ENCODE data around the gene PLPPR5. TPM values are rescaled to one million over a fixed set of nuclear protein-coding genes. Genes with fewer than 3 reads are reported as not detected.

Gene PLPPR5
- polyA plus RNA-seq, 2 of the 4 experiments (the other 2 are of a cell fraction), result not detected

GRCh38 chr1:98919211-98919610, 85.5 kb downstream of the PLPPR5 start:
- Histone ChIP-seq H3K4me1 (no peaks in the 10 kb centered on the region), H3K9me3 (no peaks in the 10 kb centered on the region), H3K4me3 (no peak overlapping the region), H3K27ac (no peak overlapping the region), H3K4me2 (no peak overlapping the region)
- ChIA-PET POLR2A (no interaction called here), CTCF (no interaction called here)
- ATAC-seq (no peak), DNase-seq (ENCODE audit: low read depth in 1 of 2, low spot score in 1 of 2) (no peak), FAIRE-seq (no peak)
- 0% methylated on average over 1 of the region's 1 CpG for WGBS (ENCODE audit: missing lambda C conversion rate)
- TF ChIP-seq RFX5 (IDR thresholded peaks at IDR 0.05), result no peak
- TF ChIP-seq ZFP36 (IDR thresholded peaks at IDR 0.05; ENCODE audit: borderline replicate concordance, partially characterized antibody), result no peak
- TF ChIP-seq TFCP2L1 (CRISPR knock-in tag; IDR thresholded peaks at IDR 0.05), result no peak
- TF ChIP-seq POLR2AphosphoS2 (conservative IDR thresholded peaks at IDR 0.05; ENCODE audit: low read length), result no peak
- no peak for TF ChIP-seq FOSL2 (IDR thresholded peaks at IDR 0.05)
- no peak for TF ChIP-seq FOSL2 (CRISPR knock-in tag; IDR thresholded peaks at IDR 0.05)
- TF ChIP-seq BCL3 (IDR thresholded peaks at IDR 0.05), result no peak
- TF ChIP-seq RNF2 (IDR thresholded peaks at IDR 0.05; ENCODE audit: borderline replicate concordance, low read depth), result no peak
- no peak for TF ChIP-seq CBX2 (IDR thresholded peaks at IDR 0.05; ENCODE audit: borderline replicate concordance, low read depth)
- TF ChIP-seq NPAS2 (CRISPR knock-in tag; IDR thresholded peaks at IDR 0.05; ENCODE audit: borderline replicate concordance), result no peak
- no peak for TF ChIP-seq POLR2A (IDR thresholded peaks at IDR 0.05; ENCODE audit: low read length)
- TF ChIP-seq SMC3 (IDR thresholded peaks at IDR 0.05), result no peak
- no peak for TF ChIP-seq SREBF2 (IDR thresholded peaks at IDR 0.05)
- TF ChIP-seq ZC3H11A (IDR thresholded peaks at IDR 0.05), result no peak
- no peak for TF ChIP-seq E2F6 (IDR thresholded peaks at IDR 0.05; ENCODE audit: borderline replicate concordance, low read depth)
- TF ChIP-seq PHF8 (IDR thresholded peaks at IDR 0.05; ENCODE audit: borderline replicate concordance, low read depth), result no peak

DNA sequence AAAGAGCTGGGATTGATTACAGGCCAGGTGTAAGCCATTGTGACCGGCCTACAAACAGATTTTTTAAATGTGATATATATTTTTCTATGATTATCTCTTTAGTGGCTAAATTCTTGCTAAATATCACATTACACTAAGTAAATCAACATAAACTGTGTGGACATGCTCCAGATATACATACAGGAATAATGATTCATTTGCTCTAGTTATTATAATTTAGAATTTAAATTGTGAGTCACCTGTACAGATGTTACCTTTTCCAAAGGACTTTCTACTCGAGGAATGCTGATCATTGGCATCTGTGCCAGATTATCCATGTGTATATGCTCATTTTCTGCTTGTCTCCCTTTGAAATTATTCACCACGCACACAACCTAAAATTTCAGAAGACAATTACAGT, 90.1 kb downstream of the PLPPR5 start:
- Histone ChIP-seq H3K4me1 (no peaks in the 10 kb centered on the region), H3K4me2 (no peak overlapping the region), H3K4me3 (no peak overlapping the region), H3K27ac (no peak overlapping the region), H3K9me3 (no peaks in the 10 kb centered on the region)
- TF ChIP-seq HOXB13 (CRISPR knock-in tag; IDR thresholded peaks at IDR 0.05; ENCODE audit: low read depth) (no peak), TP53 (CRISPR knock-in tag; IDR thresholded peaks at IDR 0.05) (no peak), JUNB (IDR thresholded peaks at IDR 0.05) (no peak), CHD2 (IDR thresholded peaks at IDR 0.05; ENCODE audit: low read length, partially characterized antibody) (no peak), HOXA7 (CRISPR knock-in tag; IDR thresholded peaks at IDR 0.05) (no peak), FOSB (CRISPR knock-in tag; IDR thresholded peaks at IDR 0.05) (no peak), MYC (IDR thresholded peaks at IDR 0.05; ENCODE audit: borderline replicate concordance, low read length) (no peak), KDM1A (IDR thresholded peaks at IDR 0.05; ENCODE audit: low read depth) (no peak), MAZ (IDR thresholded peaks at IDR 0.05; ENCODE audit: borderline replicate concordance, low read depth, low read length) (no peak), ATOH8 (CRISPR knock-in tag; IDR thresholded peaks at IDR 0.05; ENCODE audit: low read depth) (no peak), RAD21 (conservative IDR thresholded peaks at IDR 0.05 in 1 of 2, IDR thresholded peaks at IDR 0.05 in 1 of 2) (no peak)
- TF ChIP-seq, protein P1, sequence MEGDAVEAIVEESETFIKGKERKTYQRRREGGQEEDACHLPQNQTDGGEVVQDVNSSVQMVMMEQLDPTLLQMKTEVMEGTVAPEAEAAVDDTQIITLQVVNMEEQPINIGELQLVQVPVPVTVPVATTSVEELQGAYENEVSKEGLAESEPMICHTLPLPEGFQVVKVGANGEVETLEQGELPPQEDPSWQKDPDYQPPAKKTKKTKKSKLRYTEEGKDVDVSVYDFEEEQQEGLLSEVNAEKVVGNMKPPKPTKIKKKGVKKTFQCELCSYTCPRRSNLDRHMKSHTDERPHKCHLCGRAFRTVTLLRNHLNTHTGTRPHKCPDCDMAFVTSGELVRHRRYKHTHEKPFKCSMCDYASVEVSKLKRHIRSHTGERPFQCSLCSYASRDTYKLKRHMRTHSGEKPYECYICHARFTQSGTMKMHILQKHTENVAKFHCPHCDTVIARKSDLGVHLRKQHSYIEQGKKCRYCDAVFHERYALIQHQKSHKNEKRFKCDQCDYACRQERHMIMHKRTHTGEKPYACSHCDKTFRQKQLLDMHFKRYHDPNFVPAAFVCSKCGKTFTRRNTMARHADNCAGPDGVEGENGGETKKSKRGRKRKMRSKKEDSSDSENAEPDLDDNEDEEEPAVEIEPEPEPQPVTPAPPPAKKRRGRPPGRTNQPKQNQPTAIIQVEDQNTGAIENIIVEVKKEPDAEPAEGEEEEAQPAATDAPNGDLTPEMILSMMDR (IDR thresholded peaks at IDR 0.05), result no peak
- TF ChIP-seq, protein P2, sequence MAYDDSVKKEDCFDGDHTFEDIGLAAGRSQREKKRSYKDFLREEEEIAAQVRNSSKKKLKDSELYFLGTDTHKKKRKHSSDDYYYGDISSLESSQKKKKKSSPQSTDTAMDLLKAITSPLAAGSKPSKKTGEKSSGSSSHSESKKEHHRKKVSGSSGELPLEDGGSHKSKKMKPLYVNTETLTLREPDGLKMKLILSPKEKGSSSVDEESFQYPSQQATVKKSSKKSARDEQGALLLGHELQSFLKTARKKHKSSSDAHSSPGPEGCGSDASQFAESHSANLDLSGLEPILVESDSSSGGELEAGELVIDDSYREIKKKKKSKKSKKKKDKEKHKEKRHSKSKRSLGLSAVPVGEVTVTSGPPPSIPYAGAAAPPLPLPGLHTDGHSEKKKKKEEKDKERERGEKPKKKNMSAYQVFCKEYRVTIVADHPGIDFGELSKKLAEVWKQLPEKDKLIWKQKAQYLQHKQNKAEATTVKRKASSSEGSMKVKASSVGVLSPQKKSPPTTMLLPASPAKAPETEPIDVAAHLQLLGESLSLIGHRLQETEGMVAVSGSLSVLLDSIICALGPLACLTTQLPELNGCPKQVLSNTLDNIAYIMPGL (CRISPR knock-in tag; IDR thresholded peaks at IDR 0.05; ENCODE audit: borderline replicate concordance), result no peak
- 40% methylated on average over 3 of the region's 3 CpGs for WGBS (ENCODE audit: missing lambda C conversion rate)
- ChIA-PET POLR2A (no interaction called here), CTCF (no interaction called here)
- ATAC-seq (no peak), FAIRE-seq (no peak), DNase-seq (ENCODE audit: low read depth in 1 of 2, low spot score in 1 of 2) (no peak)

Data from A549 (cell line).